COLO668 (cell line): ENCODE measurements around the gene FAM161B.
"Not testable (repeated sequence)": the region's sequence is repeated elsewhere in the genome, so short reads cannot be mapped to it uniquely, and the experiment has no call there.

Source experiments
- DNase-seq: peaks from one replicate; lab custom pipeline; 2025; ENCODE audit not compliant: unreplicated experiment; lab: John Stamatoyannopoulos, UW

The FAM161B gene

DNA sequence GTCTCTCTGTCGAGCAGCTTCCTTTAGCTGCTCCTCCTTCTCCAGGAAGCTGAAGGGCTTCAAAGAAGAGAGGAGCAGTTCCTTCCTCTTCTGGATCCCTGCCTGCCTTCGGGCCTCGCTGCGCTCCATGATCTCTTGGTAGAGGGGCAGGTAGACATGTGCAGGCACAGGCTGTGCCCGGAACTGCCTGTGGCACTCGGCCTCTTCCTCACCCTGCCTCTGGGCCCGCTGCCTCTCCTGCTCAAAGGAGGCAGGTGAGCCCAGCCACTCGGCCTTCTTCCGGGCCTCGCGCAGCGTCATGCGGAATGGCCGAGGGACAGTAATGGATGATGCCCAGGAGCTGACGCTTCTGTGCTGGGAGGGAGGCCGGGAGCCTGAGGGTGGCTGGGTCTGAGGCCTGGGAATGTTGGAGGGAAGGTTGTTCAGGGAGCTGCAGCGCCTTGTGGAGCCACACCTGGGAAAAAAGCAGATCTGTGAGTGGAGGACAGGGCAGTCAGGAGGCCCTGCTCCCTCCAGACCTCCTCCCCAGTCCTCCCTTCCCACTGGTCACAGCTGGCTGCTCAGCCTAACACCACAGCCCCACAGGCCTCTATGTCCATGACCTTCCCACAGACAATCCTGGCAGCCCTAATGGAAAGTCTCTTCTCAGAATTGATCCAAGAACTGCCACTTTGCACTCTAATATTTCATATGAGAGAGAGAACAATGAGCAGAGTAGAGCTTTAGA, 5.3 kb downstream of the FAM161B start:
- no peak for DNase-seq

DNA sequence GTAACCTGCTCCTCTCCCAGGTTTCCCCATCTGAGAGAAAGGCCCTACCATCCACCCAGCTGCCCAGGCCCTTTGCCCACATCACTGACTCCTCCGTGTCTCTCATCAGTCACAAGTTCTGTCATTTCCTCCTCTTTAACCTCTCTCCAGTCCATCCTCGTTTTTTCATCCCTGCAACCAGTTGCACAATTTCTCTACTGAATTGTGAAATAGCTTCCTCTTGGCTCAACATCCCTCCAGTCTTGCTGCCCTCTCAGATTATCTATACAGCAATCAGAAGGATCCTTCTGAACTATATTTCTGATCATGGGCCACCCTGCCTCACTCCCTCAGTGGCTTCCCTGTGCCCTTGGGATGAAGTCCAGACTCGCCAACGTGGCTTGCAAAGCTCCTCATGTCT, 6.8 kb downstream of the FAM161B start:
- DNase-seq = no peak

DNA sequence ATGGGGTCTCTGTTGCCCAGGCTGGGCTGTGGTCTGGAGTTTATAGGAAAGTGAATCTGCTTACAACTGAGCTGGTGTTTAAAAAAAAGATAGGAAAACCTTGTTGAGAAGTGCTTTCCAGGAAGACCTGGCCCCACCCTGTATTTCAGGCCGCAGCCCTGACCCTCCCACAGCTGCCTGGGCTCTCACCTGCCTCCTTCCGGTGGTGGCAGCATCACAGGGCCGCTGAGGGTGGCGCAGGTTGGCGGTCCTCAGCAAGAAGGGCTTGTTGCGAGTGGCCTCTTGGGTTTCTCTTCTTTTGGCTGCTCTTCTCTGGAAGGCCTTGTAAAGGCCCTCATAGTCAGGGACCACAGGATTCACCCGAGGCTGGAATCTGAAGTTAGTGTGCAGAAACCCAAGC, 7.7 kb downstream of the FAM161B start:
- DNase-seq = no peak

DNA sequence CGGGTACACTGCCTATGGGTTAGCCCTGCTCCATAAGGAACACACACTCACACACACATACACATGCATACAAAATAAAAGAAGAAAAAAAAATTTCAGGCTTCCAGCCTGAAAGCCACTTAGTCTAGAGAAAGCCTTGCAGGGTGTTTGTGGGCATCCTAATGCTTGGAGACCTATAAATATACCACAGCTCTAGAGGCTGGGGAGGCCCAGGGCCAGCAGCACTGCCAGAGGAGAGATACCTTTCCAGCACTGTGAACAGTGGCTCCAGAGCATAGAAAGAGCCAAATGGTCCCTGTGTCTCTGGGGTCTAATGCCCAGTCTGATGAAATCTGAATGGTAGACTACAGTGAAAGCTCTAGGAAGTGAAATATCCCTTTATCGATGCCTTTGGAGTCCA, 12.9 kb downstream of the FAM161B start:
- no peak for DNase-seq

DNA sequence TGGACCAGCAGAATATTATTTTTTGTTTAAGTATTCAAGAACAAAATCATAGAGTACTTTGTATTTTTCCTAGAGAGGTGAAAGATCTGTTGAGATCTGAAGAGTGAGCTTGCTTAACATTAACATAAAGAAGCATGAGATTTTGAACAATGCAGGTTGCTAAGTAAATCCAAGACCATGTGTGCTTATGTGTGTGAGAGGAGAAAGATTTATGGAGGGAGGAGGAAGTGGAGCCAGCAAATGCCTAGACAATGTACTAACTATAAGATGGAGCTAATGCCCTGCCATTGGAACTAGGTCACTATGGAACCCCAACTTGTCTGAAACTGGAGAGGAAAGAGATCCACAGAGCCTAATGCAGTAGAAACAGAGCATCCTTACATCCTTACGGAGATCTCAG, 13.3 kb downstream of the FAM161B start:
- no peak for DNase-seq

DNA sequence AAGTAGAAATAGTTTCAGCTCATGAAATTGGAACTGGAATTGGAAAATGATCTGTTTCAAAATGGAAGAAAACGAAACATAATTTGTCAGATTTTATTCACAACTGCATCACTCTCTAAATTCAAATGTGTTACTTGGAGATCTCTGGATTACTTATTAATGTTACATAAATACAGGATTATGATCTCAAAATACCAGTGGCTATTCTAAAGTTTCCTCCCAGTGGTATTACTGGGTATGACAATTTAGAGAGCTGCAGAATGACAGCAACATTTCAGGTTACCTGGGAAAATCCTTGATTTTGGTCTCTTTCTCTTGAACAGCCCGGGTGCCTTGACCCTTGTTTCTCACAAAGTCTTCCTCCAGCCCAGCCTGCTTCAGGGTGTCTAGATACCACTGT, 14.2 kb downstream of the FAM161B start:
- no peak for DNase-seq

DNA sequence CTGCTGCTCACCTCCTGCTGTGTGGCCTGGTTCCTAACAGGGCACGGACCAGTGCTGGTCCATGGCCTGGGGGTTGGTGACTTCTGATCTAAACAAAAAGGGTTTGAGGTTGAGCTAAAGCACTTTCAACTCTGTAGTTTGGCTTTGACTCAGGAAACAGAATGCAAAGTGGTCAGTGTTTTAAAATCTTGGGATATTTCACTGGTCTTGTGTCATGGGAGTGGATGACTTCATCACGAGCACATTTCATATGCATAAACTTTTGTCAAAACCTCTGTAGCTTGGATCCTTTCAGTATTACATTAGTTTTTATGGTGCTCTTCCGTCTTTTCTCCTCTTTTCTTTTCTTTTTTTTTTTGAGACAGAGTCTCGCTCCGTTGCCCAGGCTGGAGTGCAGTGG, 25.6 kb downstream of the FAM161B start:
- DNase-seq = no peak

DNA sequence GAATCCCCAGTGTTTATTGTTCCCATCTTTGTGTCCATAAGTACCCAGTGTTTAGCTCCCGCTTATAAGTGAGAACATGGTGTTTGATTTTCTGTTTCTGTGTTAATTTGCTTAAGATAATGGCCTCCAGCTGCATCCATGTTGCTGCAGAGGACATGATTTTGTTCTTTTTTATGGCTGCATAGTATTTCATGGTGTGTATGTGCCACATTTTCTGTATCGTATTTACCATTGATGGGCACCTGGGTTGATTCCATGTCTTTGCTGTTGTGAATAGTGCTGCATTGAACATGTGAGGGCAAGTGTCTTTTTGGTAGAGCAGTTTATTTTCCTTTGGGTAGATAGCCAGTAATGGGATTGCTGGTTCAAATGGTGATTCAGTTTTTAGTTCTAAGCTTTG, 30.4 kb downstream of the FAM161B start:
- not testable (repeated sequence) for DNase-seq

DNA sequence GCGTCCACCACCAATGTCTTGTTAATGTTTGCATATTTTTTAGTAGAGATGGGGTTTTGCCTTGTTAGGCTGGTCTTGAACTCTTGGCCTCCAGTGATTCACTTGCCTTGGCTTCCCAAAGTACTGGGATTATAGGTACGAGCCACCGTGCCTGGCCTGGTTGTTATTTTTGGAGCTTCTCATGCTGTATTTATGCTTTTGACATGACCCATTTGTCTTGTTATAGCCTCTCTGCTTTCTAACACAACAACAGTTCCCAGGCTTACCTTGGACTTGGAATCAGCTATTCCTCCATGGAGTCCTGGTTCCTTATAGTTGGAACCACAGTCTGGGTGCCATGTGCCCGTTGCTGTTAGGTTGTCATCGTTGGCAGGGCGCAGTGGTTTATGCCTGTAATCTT, 33.6 kb downstream of the FAM161B start:
- no peak for DNase-seq

DNA sequence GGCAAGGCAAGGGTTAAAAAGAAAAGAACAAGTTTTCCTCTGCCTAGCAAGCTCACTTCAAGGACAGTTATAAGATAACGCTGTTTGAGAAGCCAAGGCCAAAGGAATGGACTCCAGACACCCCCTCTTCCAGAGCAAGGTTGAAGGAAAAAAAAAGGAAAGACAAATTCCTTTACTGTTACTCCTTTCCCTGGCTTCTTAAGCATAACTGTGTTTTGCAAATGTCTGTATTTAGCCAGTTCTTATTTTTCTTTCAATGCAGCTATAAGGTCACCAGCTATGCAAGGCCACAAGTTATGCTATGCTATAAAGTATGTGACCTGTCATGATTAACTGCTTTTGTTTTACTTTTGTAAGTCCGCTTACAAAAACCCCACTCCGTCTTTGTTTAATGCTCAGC, 36.6 kb downstream of the FAM161B start:
- DNase-seq = no peak

DNA sequence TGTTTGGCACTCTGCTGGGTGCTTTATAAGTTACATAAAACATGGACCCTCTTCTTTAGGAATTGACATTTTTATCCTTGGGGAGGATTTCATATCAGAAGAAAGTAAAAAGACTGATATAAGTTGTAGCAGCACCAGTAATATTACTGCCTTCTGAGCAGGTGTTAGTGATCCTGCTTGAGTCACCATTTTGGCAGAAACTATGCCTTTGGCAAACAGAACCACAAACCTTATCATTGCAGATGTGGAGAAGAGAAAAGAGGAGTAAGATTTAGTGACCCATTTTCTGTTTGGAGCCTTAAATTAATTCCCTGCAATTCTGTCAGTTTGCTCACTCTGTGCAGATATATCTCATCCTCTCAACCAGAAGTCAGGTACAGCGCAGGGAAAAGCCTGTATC, 40.2 kb downstream of the FAM161B start:
- DNase-seq = no peak

DNA sequence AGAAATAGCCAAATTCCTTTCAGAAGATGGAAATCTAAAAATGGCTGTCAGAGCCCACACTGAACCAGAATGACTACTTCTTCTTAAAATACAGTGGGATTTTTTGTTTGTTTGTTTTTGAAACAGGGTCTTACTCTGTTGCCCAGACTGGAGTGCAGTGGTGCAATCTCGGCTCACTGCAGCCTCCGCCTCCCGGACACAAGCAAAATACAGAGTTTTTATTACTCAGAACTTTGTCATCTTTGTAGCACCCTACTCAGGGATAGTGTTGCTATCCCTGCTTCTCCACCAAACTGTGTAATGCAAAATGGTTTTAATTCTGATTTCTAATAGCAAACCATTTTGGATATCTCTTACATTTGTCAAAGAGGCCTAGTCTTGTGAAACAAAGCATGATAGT, 46.9 kb downstream of the FAM161B start:
- DNase-seq = no peak

DNA sequence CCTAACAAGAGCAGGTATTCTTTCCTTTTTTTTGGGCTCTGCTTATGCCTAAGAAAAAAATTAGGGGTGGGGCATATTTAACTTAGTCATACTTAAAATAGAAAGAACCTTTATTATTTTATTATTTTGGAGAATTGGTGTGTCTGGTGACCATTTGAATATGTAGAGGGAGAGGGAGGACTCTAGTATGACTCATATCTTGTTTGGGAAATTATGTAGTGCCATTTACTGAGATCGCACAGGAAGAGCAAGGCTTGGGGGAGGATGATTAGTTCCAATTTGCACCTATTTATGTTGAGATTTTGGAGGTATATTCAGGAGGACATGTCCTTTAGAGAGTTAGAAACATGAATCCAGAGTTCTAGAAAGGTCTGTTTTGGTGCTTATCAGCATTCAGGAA, 53.4 kb downstream of the FAM161B start:
- no peak for DNase-seq

DNA sequence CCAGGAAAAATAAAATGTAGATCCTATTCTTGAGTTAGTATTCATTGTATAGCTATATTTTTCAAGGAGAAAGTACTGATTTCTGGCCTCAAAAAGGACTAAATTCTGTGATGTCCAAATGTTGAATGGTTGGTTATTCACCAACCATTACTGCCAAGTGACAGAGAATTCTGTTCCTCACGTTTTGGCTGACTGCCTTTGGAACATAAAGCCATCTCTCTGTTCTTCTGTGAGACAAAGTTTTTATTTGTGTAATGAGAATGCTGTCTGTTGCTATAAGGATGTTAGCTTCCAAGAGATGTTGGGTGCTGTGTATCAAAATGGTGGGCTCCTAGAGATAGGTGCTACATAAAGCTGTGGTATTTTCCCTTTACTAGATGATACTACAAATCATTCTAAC, 54.0 kb downstream of the FAM161B start:
- DNase-seq = no peak

DNA sequence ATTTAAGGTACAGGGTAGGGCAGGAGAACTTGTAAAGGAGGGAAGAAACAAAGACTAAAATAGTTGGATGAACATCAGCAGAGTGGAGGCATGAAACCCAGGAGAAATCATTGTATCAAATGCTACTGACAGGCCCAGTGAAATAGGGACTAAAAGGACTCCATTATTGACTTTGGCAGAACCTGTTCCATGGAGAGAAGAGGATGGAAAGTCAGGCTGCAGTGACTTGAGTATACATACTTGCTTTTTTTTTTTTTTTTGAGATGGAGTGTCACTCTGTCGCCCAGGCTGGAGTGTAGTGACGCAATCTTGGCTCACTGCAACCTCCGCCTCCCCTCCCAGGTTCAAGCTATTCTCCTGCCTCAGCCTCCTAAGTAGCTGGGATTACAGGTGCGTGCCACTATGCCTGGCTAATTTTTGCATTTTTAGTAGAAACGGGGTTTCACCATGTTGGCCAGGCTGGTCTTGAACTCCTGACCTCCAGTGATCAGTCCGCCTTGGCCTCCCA, 55.7 kb downstream of the FAM161B start:
- not testable (repeated sequence) for DNase-seq

DNA sequence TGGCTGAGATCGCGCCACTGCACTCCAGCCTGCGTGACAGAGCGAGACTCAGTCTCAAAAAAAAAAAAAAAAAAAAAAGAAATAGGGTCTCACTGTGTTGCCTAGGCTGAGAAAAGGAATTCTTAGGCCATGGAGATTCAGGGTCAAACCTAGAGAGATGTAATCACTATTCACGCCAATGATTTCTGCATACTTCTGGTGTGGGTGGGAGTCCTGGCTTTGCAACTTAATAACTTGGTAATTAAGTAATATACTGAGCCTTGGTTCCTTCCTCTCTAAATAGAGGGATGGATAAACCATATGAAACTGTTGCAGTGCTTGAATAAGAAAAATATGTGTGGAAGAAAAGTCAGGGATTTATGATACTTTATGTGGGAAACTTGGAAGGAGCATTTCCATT, 60.5 kb downstream of the FAM161B start:
- DNase-seq = no peak

DNA sequence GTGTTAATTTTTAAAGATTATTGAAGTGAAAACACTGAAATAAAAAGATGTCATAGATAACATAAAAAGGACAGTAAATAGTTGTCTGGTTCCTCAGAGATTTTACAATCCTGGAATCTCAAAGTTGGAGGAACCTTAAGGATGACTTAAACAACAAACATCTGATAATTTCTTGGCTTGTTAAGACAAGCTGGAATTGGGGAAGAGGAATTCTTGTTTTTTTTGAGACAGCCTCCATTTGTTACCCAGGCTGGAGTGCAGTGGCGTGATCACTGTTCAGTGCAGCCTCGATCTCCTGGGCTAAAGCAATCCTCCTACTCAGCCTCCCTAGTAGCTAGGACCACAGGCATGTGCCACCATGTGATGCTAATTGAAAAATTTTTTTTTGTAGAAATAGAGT, 60.9 kb downstream of the FAM161B start:
- no peak for DNase-seq

DNA sequence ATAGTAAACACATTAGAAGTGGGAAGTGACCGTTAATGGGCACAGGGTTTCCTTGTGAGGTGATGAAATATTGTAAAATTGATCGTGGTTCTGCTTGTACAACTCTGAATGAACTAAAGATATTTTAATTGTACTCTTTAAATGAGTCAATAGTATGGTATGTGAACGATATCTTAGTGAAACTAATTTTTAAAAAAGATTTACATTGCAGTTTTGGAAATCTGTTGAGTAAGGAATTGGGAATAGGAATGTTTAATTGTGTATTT, 61.5 kb downstream of the FAM161B start:
- DNase-seq = no peak

DNA sequence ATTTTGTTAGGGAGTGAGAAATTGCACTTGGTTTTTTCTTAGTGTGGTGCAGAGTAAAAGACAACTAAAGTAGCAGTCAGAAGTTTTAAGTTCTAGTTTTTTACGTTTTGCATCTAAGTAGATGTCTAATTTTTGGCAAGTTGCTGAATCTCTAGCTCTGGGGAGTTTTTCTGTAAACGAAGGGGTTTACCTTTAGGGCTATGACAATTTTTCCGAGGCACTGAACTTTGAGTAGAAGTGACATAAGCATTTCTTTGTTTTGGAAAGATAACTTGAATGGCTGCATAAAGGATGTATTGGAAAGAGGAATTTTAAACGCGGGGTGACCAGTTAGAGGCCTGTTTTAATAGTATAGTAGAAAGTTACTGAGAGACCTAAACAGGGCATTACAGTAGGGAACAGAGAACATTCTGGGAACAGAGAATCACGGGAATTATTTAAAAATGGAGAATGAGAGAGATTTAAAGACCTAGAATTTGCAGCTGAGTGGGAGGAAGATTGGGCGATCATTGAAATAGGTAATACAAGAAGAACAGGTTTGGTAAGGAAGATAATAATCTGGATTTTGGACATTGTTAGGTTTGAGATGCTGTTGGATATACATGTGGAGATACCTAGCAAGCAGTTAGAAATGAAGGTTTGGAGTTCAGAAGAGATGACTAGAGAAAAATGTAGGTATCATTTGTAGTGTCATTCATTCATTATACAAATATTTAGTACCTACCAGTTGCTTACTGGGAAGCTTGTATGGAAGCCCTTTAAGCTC, 62.0 kb downstream of the FAM161B start:
- DNase-seq = no peak

DNA sequence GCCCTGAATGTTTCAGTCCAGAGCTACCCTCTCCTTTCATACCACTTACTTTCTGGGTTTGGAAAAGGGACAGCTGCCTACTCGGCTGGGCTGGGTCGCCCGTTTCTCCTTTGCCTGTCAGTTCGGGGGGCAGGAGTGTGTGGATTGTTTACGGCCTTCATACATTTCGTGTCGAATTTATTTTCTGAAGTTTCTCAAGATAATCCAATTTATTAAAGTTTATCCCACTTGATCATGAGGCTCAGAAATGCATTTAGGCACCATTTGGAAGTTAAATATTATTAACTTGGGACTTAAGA, 62.6 kb downstream of the FAM161B start:
- DNase-seq = no peak

DNA sequence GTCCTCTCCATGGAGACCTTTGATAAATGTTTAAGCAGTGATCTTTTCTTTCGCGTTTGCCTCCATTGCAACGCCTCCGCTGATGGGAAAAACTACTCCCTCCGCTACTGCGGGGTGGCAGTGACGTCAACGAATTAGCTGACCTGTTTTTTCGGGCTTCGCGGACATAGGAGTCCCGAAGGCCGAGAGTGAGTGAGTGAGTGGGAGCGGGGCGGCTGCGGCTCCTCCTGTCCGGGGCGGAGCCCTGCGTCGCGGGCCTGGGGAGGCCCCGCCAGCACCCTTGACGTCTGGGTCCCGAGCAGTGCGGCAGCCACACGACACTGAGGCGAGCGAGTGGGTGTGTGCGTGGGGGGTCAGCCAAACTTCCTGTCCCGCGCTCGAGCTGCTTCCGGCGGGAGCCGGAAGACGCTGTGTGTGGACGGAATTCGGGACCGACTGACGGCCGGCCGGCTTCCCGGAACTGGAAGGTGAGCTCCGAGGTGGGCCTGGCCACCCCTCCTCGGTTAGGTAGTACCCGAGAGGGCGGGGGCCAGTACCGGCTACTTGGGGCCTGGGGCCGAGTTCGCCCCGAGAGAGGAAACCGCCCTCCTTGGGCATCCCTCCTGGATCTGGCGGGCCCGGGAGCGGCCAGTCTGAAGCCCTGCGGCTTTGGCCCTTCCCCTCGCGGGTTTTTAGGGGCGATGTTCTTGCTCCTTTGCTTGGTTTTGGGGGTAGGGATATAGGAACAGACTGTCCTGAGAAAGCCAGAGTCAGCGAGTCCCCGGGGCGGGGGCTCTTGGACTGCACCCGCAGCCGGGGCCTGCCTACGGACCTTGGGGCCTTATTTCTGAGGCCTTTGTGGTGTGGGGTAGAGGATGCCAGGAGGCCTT, 63.2 kb downstream of the FAM161B start, which contains the start of gene ZNF410:
Gene ZNF410 (plus strand): TSS at position 411 of the 869 bp plus-strand sequence. CDS start 5,317 bp downstream, outside the sequence.
- peak; percentile 93 for DNase-seq
